Stimulated activated CD8-positive, alpha-beta memory T cell treated with anti-CD3 and anti-CD28 coated beads, Interleukin-4, amount 100 ng/mL, for 48 hours (primary cell): ENCODE measurements around the gene KCNS1.

Experiments
- DNase-seq: peaks from one replicate; pipeline ENCODE4 v3.0.0-alpha.2; 2020

The KCNS1 gene

DNA sequence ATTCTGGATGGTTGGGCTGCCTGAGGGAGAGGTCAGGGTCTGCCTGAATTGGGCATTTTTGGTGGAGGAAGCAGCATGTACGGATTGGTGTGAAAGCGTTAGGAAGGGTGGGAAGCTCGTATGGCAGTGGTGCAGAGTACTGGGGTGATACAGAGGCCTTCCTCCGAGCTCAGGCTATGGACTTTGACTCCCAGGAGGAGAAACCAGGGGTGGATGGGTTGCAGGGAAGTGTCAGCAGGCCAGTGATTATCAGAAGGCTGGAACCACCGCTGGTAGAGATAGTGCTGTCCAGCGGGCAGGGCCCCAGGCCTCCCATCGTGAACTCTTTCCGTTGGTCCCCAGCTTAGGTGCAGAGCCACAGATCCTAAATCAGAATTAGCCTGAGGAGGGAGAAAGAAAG is 8.7 kb upstream of the KCNS1 start:
- no peak for DNase-seq

GRCh38 chr20:45105317-45105716 is 4.4 kb upstream of the KCNS1 start:
- no peak for DNase-seq

DNA sequence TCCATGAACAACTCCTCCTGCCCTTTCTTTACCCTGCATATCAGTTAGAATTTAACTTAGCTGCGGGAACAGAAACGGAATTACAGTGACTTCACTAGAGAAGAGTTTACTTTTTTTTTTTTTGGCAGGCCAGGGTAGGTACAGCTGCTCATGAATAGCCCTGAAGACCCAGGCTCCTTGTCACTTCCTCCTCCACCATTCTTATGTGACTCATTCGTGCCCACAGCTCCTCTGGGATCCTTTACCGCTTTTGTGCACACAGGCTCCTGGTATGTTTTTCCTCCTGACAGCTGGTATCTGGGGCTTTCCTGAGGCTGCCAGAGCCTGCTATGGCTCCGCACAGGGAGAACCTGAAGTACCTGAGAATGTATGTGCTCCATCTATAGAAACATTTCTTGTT is 3.9 kb upstream of the KCNS1 start:
- no peak for DNase-seq

DNA sequence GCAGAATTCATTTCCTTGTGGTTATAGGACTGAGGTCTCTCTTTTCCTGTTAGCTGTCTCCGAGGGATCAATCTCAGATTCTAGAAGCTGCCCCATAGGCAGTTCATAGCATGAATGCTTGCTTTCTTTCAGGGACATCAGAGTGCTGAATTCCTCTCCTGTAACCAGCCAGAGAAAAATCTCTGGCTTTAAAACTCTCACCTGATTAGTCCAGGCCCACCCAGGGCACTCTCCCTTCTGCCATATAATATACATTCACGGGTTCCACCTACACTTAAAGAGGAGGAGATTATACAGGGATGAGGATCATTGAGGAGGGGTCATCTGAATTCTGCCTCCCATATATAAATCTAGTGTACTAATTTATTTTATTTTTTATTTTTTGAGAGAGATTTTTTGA is 2.1 kb upstream of the KCNS1 start:
- no peak for DNase-seq

DNA sequence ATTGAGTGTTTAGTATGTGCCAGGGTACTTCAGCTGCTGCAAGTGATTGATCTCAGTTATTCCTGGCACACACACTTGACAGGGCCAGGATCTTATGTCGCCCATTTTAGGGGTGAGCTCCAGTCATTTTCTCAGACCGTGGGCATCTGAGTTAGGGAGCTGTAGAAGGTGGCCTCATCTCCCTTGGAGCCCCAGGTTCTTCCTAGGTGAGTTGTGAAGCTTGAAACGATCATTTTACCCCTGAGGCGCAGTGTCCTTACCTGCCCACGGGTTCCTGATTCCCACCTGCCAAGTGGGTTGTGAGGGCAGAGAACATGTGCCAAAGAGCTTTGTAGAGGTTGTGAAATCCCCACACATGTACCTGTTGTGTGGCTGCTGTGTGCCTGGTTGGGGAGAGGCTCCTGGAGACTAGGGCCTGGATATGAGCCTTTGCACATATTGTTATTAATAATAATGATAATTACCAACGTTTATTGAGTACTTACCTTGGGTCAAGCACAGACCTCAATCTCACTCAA is 465 bp upstream of the KCNS1 start:
- no peak for DNase-seq

DNA sequence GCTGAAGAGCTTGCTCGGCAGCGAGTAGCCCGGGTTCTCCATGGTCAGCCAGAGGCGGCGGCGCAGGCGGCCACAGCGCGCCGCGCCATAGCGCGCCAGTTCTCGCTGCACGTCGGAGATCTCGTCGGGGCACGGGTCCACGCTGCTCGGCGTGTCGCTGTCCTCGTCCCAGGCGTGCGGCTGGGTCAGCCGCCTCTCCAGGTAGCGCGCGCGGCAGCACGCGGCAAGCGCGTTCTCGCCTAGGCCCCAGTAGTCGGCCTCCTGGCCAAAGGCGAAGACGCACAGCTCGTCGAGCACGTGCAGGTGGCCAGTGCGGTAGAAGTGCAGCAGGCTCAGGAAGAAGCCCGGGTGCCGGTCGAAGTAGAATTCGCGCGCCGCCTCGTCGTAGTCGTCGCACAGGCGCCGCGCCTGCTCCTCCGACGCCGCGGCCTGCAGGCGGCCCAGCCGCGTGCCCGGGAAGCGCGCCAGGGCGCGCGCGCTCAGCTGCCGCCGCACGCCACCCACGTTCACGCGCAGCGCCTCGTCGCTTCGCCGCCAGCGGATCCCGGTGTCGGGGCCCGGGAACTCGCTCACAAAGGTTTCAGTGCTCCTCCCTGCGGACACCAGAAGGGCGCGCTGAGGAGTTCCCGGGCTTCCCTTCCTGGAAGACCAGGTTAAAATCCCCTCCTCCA is 2.7 kb downstream of the KCNS1 start:
- peak; percentile 36 for DNase-seq

DNA sequence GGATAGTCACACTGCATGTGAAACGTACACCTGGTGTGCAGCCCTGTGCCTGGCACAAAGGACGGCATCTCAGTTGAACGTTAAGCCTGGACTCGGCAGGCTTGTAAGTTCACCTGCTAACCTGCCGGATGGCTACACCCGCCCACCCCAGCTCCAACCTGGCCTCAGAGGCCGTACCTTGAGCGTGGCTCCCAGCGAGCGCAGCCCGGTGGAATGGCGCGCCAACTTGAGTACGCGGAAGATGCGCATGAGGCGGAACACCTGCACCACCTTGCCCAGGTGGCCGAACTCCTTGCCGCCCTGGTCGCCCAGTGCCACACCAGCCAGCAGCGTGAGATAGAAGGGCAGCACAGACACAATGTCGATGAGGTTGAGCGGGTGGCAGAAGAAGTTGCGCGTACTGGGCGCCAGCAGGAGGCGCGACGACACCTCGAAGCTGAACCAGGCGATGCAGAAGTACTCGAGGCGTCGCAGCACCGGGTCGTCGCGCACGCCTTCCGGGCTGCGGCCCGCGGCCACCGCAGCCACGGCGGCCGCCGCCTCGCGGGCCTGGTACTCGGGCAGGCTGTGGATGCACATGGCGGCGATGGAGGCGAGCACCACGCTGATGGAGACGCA is 3.3 kb downstream of the KCNS1 start:
- DNase-seq, result peak; percentile 63

DNA sequence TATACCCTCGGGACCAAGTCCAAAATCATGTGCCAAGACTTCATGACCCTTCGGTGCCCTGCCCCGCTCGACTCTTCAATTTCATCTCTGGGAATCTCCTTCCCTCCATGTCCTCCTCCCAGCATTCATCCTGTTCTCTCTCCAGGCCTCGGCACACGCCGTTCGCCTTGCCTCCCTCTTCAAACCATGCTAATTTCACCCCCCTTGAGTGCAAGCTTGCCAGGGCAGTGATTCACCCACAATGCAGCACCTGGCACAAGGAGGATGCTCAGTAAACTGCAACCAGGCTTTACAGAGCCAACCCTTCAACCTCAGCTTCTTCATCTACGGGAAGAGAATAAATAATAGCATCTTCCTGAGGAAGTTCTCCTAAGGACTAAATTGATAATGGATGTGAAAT is 4.1 kb downstream of the KCNS1 start:
- DNase-seq, result no peak

DNA sequence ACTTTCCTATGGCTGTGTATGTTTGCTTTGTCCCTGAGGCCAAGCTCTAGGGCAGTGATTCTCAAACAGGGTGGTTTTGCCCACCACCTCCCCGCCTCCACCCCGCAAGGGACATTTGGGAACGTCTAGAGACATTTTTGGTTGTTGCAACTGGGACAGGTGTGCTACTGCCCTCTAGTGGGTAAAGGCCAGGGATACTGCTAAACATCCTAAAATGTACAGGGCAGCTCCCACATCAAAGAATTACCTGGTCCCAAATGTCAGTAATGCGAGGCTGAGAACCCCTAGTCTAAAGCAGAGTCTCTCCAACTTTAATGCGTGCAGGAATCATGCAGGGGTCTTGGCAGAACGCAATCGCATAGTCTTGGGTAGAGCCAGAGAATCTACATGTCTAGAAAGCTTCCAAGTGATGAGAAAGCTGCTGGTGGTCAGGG is 5.1 kb downstream of the KCNS1 start:
- peak; percentile 70 for DNase-seq

- DNase-seq, result no peak
These were observed 5.9 kb downstream of the KCNS1 start for GRCh38 chr20:45094864-45095574.

GRCh38 chr20:45094201-45094600 is 6.7 kb downstream of the KCNS1 start:
- peak; percentile 0 for DNase-seq

DNA sequence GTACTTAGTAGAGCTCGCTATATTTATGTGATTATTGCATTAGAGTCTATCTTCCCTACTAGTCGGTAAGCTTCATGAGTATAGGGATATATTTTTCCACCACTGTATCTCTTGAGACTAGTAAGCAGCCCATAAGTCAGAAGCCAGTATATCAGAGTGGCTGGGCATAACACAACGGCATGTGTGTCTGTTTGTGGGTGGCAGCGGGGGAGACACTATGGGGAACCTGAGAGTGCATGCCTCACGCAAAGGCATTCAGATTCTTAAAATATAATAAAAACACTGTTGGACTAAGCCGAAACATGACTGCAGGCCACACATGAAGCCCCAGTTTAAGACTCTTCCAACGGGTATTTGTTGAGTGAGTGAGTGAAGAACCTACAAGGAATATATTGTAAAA is 8.0 kb downstream of the KCNS1 start:
- DNase-seq, result no peak

DNA sequence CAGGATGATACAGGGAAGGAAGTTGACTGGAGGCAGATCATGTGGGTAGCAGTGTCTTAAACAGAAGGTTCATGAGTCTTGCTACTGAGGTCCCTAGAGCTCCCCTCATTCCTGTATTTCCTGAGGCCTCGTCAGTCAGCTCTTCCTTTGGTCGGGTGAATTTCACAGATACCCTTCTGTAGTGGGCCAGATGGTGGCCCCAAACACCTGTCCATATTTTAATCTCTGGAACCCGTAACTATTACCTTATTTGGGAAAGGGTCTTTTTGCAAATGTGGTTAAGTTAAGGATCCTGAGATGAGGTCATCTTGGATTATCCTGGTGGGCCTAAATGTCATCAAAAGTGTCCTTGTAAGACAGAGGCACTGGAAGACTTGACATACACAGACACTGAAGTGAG is 9.6 kb downstream of the KCNS1 start:
- DNase-seq, result no peak

DNA sequence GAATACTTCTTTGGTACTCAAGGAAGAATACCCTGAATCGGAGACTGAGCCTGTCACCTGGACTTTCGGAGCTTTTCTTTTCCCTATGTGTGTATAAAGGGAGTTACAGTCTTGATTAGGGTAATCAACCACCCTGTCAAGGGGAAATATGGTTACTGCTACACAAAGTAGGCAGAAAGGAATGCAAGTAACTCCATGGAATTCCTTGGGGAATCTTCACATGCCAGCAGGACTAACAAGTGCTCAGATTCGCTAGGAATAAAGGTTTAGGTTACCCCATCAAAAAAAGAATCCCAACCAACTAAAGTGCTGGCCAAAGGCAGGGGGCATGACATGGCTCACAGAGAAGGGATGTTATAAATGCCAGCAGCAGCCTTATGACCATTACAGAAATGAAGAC is 10.4 kb downstream of the KCNS1 start:
- no peak for DNase-seq

DNA sequence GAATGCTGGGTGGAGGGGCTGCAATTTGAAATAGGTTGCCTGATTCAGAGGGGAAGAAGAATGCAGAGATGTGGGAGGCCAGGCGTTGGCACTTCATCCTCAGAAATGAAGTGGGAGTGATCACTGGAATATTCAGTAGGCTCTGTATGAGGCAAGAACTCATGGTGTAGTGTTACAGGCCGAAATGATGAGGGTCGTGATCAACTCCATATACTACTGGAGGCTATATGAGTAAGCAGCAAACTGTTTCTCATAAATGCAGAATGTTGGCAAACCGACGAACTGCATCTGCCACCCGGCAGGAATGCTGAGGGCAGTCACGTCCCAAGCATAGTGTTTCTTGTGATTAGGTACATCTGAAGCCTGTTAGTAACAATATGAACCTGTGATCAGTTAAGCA is 12.7 kb downstream of the KCNS1 start:
- DNase-seq, result no peak

- DNase-seq, result no peak
These were observed 13.1 kb downstream of the KCNS1 start for GRCh38 chr20:45087814-45088213.

- no peak for DNase-seq
These were observed 13.7 kb downstream of the KCNS1 start for GRCh38 chr20:45087097-45087790.

GRCh38 chr20:45085867-45086266 is 15.1 kb downstream of the KCNS1 start:
- DNase-seq, result no peak

GRCh38 chr20:45085289-45085688 is 15.6 kb downstream of the KCNS1 start:
- no peak for DNase-seq

- no peak for DNase-seq
These were observed 17.8 kb downstream of the KCNS1 start for GRCh38 chr20:45083127-45083526.

DNA sequence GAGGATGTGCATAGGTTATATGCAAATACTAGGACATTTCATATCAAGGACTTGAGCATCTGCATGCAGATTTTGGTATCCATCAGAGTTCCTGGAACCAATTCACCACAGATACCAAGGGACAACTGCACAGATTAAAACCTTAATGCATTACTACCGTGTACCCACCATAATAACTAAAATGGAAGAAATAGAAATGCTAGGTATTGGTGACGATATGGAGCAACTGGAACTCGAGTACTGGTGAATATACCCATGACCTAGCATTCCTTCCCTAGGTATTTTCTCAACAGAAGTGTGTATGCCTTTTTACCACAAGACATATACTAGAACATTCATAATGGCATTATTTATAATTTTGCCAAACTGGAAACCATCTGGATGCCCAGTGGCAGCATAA is 18.5 kb downstream of the KCNS1 start:
- no peak for DNase-seq

- no peak for DNase-seq
These were observed 19.9 kb downstream of the KCNS1 start for GRCh38 chr20:45080867-45081624.

DNA sequence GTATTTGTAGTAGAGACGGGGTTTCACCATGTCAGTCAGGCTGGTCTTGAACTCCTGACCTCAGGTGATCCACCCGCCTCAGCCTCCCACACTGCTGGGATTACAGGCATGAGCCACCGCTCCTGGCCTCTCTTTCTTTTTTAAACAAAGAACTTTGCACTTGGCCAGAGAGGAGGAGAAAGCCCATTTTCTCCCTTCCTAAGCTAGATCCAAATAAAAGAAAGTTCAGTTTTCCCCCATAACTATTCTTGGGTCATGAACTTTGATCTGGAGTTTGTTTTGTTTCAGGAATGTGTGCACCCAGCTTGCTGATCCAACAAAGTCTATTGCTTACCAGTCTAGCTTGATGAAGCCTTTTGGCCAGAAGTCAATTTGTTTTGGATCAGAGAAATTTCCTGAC is 23.4 kb downstream of the KCNS1 start:
- no peak for DNase-seq
